Uterus (tissue), 4 donors: Measurements from ENCODE around the gene TLE3. TPM values are rescaled to one million over a fixed set of nuclear protein-coding genes. Genes with fewer than 3 reads are reported as not detected.

ENCODE experiments used
- DNase-seq, 2 donors: peaks; one replicate each; pipeline ENCODE4 v3.0.0-alpha.2; 2019 to 2020
- H3K27ac ChIP-seq, 2 donors: fragments of 200-600 bp; sonication (generic); 1 replicate in 1 of 2; 2 replicates in 1 of 2; pipeline ENCODE4 v1.5.1; 2016 to 2018
- H3K27me3 ChIP-seq, 2 donors: fragments of 200-600 bp; sonication (generic); one replicate each; pipeline ENCODE4 v1.5.1; 2018 to 2019; ENCODE audit warnings: control low read depth in 1 of 2
- H3K36me3 ChIP-seq, 2 donors: fragments of 200-600 bp; sonication (generic); one replicate each; pipeline ENCODE4 v1.5.1; 2019; ENCODE audit warnings: control low read depth in 1 of 2
- H3K4me1 ChIP-seq, 2 donors: fragments of 200-600 bp; sonication (generic); one replicate each; pipeline ENCODE4 v1.5.1; 2018 to 2019; ENCODE audit warnings: control low read depth in 1 of 2
- H3K4me3 ChIP-seq, 2 donors: fragments of 200-600 bp; sonication (generic); 1 replicate in 1 of 2; 2 replicates in 1 of 2; pipeline ENCODE4 v1.5.1; 2018 to 2019; ENCODE audit warnings: mild to moderate bottlenecking in 1 of 2
- H3K9me3 ChIP-seq, 2 donors: fragments of 200-600 bp; sonication (generic); one replicate each; pipeline ENCODE4 v1.5.1; 2019; ENCODE audit warnings: control low read depth in 1 of 2
- CTCF ChIP-seq, 4 experiments: fragments of 200-600 bp in 2 of 4; fragments of 450-650 bp in 2 of 4; sonication (generic) in 2 of 4; IDR thresholded peaks; one replicate each; pipeline ENCODE4 v1.5.1; 2016 to 2019; ENCODE audit warnings: antibody characterized with exemption in 4 of 4, mild to moderate bottlenecking in 2 of 4, moderate library complexity in 1 of 4
- POLR2A ChIP-seq, 2 donors: fragments of 450-650 bp; IDR thresholded peaks; one replicate each; pipeline ENCODE4 v1.6.1; 2016; ENCODE audit warnings: antibody characterized with exemption in 2 of 2, mild to moderate bottlenecking in 1 of 2, moderate library complexity in 1 of 2
- intact Hi-C: fragments of 100-400 bp; cut with DNase I; formaldehyde crosslinking; loops from one replicate; pipeline ENCODE4 v1.15.1; 2023; ENCODE audit warnings: low total_unique reads
- total RNA-seq, 4 donors: library from RNA; depleted of rRNA in 3 of 4; stranded (reverse); fragments of >200 nt in 3 of 4; gene quantifications; one replicate each; pipeline versions ENCODE4 v1.1.0 to v1.2.4, GENCODE V29; 2014 to 2023
- donor health status: DM: yes; HTN: yes; CAD: no.

The TLE3 gene
- total RNA-seq, 4 donors from 2014 or later, result 7.4 to 244 (median 49.4) TPM

- H3K9me3 ChIP-seq, result no peaks in the 10 kb centered on the region
- H3K4me3 ChIP-seq, result no peak overlapping the region
- no peak for TF ChIP-seq CTCF (IDR thresholded peaks at IDR 0.05)
- no peak for TF ChIP-seq POLR2A (IDR thresholded peaks at IDR 0.05)
- no peaks in the 10 kb centered on the region for H3K27me3 ChIP-seq
- H3K27ac ChIP-seq, result no peak overlapping the region
- no peaks in the 10 kb centered on the region for H3K36me3 ChIP-seq
- H3K4me1 ChIP-seq, result no peaks in the 10 kb centered on the region
- DNase-seq, result no peak
- intact Hi-C loops, result no loop called here
Measured at GRCh38 chr15:70002897-70003296, 94.8 kb downstream of the TLE3 start.

- no peaks in the 10 kb centered on the region for H3K27me3 ChIP-seq
- H3K27ac ChIP-seq, result no peak overlapping the region
- H3K36me3 ChIP-seq, result no peaks in the 10 kb centered on the region
- H3K4me1 ChIP-seq, result no peaks in the 10 kb centered on the region
- no peaks in the 10 kb centered on the region for H3K9me3 ChIP-seq
- TF ChIP-seq CTCF (IDR thresholded peaks at IDR 0.05), result no peak
- TF ChIP-seq POLR2A (IDR thresholded peaks at IDR 0.05), result no peak
- no peak overlapping the region for H3K4me3 ChIP-seq
- intact Hi-C loops, result no loop called here
- no peak for DNase-seq
Measured at GRCh38 chr15:70001859-70002258, 95.9 kb downstream of the TLE3 start.

DNA sequence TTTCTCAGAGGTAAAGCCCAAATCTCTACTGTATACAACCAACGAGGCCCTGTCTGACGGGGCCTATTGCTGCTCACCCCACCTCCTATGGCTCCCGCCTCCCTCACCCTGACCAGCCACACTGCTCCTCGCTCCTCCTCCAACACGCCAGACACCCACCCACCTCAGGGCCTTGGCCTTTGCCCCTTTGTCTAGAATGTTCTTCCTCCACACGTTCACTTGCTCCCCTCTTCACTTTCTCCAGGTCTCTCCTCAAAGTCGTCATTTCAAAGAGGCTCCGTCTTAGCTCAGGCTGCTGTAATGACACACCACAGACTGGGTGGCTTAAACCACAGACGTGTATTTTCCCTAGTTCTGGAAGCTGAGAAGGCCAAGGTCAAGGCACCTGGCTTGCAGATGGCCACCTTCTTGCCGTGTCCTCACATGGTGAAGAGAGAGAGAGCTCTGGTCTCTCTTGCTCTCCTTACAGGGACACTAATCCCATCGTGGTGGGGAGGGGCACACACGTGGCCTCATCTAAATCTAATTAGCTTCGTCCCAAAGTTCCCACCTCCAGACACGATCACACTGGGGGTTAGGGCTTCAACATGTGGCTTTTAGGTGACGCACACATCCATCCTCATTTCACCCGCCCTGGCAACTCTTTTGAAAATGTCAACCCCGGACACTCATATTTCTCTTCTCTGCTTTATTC, 98.2 kb downstream of the TLE3 start:
- Histone ChIP-seq H3K36me3 (no peaks in the 10 kb centered on the region), H3K9me3 (no peaks in the 10 kb centered on the region), H3K27me3 (no peaks in the 10 kb centered on the region), H3K27ac (no peak overlapping the region), H3K4me3 (no peak overlapping the region), H3K4me1 (no peaks in the 10 kb centered on the region)
- TF ChIP-seq CTCF (IDR thresholded peaks at IDR 0.05) (no peak), POLR2A (IDR thresholded peaks at IDR 0.05) (no peak)
- no peak for DNase-seq
- intact Hi-C loops, result no loop called here

GRCh38 chr15:69998541-69999391, 99.0 kb downstream of the TLE3 start:
- Histone ChIP-seq H3K4me1 (no peaks in the 10 kb centered on the region), H3K27me3 (no peaks in the 10 kb centered on the region), H3K27ac (no peak overlapping the region), H3K9me3 (no peaks in the 10 kb centered on the region), H3K4me3 (no peak overlapping the region), H3K36me3 (no peaks in the 10 kb centered on the region)
- no peak for DNase-seq
- intact Hi-C loops, result no loop called here
- TF ChIP-seq CTCF (IDR thresholded peaks at IDR 0.05), result no peak
- no peak for TF ChIP-seq POLR2A (IDR thresholded peaks at IDR 0.05)

GRCh38 chr15:69997813-69998212, 99.9 kb downstream of the TLE3 start:
- Histone ChIP-seq H3K9me3 (no peaks in the 10 kb centered on the region), H3K27me3 (no peaks in the 10 kb centered on the region), H3K4me3 (no peak overlapping the region), H3K27ac (no peak overlapping the region), H3K4me1 (no peaks in the 10 kb centered on the region), H3K36me3 (no peaks in the 10 kb centered on the region)
- TF ChIP-seq POLR2A (IDR thresholded peaks at IDR 0.05) (no peak), CTCF (IDR thresholded peaks at IDR 0.05) (no peak)
- DNase-seq, result no peak
- intact Hi-C loops, result no loop called here
